OCI-LY7 (cell line): ENCODE measurements around the gene ROS1. TPM values are rescaled to one million over a fixed set of nuclear protein-coding genes. Genes with fewer than 3 reads are reported as not detected.

Source experiments
- BruUV-seq: library from RNA; stranded (reverse); fragments of 400-500 nt; replicated peaks from 2 replicates; lab custom pipeline; 2021; lab: Mats Ljungman, UMichigan
- CTCF ChIA-PET: fragments of 300-600 bp; sonication (Branson Sonifier 250); formaldehyde crosslinking; loops from one replicate; lab custom pipeline; 2022; ENCODE audit warnings: antibody characterized with exemption; ENCODE audit not compliant: unreplicated experiment; lab: Charles Lee
- POLR2A ChIA-PET: fragments of 300-600 bp; sonication (Branson Sonifier 250); formaldehyde crosslinking; loops from one replicate; lab custom pipeline; 2022; ENCODE audit warnings: antibody characterized with exemption; lab: Charles Lee
- DNase-seq: peaks from one replicate; pipeline ENCODE4 v3.0.0-alpha.2; 2015; ENCODE audit warnings: low spot score
- H2AFZ ChIP-seq: fragments of 200-600 bp; sonication (generic), shearing (Covaris generic); 2 replicates; pipeline ENCODE4 v1.6.1; 2014; ENCODE audit warnings: mild to moderate bottlenecking, antibody characterized with exemption, low read length, moderate library complexity
- H3K27ac ChIP-seq: fragments of 200-600 bp; sonication (generic); 2 replicates; pipeline ENCODE4 v1.5.1; 2014; ENCODE audit warnings: mixed run types, low read depth, mild to moderate bottlenecking, moderate library complexity, low read length, inconsistent platforms; ENCODE audit not compliant: poor library complexity, severe bottlenecking
- H3K36me3 ChIP-seq: fragments of 200-600 bp; sonication (generic); 2 replicates; pipeline ENCODE4 v1.6.1; 2014; ENCODE audit warnings: mild to moderate bottlenecking, antibody characterized with exemption, low read length, moderate library complexity, mixed read lengths; ENCODE audit not compliant: insufficient read depth
- H3K4me1 ChIP-seq: fragments of 200-600 bp; sonication (generic); 2 replicates; pipeline ENCODE4 v1.5.1; 2014; ENCODE audit warnings: mild to moderate bottlenecking, low read length; ENCODE audit not compliant: insufficient read depth, poor library complexity, severe bottlenecking
- H3K4me2 ChIP-seq: fragments of 200-600 bp; sonication (generic); 2 replicates; pipeline ENCODE4 v1.6.1; 2014; ENCODE audit warnings: mild to moderate bottlenecking, low read length
- H3K4me3 ChIP-seq: fragments of 200-600 bp; sonication (generic); 2 replicates; pipeline ENCODE4 v1.5.1; 2014; ENCODE audit warnings: mild to moderate bottlenecking, low read depth, low read length; ENCODE audit not compliant: poor library complexity, severe bottlenecking
- H3K79me2 ChIP-seq: fragments of 200-600 bp; sonication (generic); 2 replicates; pipeline ENCODE4 v1.6.1; 2016; ENCODE audit warnings: low read depth, mild to moderate bottlenecking, low read length, moderate library complexity, mixed read lengths; ENCODE audit not compliant: insufficient read depth
- H3K9me2 ChIP-seq: fragments of 200-600 bp; sonication (generic); 2 replicates; pipeline ENCODE4 v1.6.1; 2016; ENCODE audit warnings: mild to moderate bottlenecking, low read length, mixed read lengths; ENCODE audit not compliant: insufficient read depth
- H3K9me3 ChIP-seq: fragments of 200-600 bp; sonication (generic); 2 replicates; pipeline ENCODE4 v1.6.1; 2014; ENCODE audit warnings: mild to moderate bottlenecking, mixed run types, low read length, mixed read lengths
- H4K20me1 ChIP-seq: fragments of 200-600 bp; sonication (generic); 2 replicates; pipeline ENCODE4 v1.6.1; 2014; ENCODE audit warnings: mild to moderate bottlenecking, antibody characterized with exemption, low read length, moderate library complexity, mixed read lengths; ENCODE audit not compliant: insufficient read depth
- EZH2phosphoT487 ChIP-seq: fragments of 200-600 bp; sonication (generic); IDR thresholded peaks from 2 replicates; pipeline ENCODE4 v1.6.1; 2018; ENCODE audit warnings: low read depth, borderline replicate concordance, mild to moderate bottlenecking, mixed run types, antibody characterized with exemption, low read length, moderate library complexity, mixed read lengths
- intact Hi-C: fragments of 100-400 bp; cut with micrococcal nuclease; formaldehyde crosslinking; loops from one replicate; pipeline ENCODE4 v1.10.0; 2022; ENCODE audit not compliant: unreplicated experiment
- total RNA-seq, 2 experiments: library from RNA; depleted of rRNA in 1 of 2; stranded (reverse); fragments of >200 nt in 1 of 2; shearing (Covaris generic) in 1 of 2; gene quantifications; 2 replicates each; pipeline ENCODE4 v1.2.3, GENCODE V29; 2014 to 2022
- TF ChIP-seq, protein P1 (sequence below): fragments of 200-600 bp; sonication (generic); conservative IDR thresholded peaks from 2 replicates; pipeline ENCODE4 v1.5.1; 2014; ENCODE audit warnings: mild to moderate bottlenecking, antibody characterized with exemption, low read length, moderate library complexity, mixed read lengths

ROS1 gene
- total RNA-seq, 2 experiments from 2014 or later, result not detected

DNA sequence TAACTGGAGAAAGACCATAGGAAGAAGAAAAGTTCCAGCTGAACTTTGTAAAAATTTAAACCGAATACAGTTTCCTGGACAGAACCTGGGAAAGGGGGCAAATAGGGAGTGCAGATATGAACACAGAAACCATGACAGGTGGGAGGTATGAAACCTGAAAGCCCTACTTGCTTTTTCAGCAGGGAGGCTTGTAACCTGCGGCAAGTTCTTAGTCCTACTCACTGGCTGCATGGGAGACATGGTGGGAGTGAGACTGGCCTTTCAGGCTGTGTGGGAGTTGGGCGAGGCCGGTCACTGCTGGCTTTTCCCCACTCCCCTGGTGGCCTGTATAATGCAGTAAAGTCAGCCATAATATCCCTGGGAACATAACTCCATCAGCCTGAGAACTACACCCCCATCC lies 54.2 kb downstream of the ROS1 start:
- H3K79me2 ChIP-seq, result no peaks in the 10 kb centered on the region
- no peaks in the 10 kb centered on the region for H3K36me3 ChIP-seq
- H3K9me3 ChIP-seq, result no peaks in the 10 kb centered on the region
- intact Hi-C loops, result no loop called here
- no peak for DNase-seq
- CTCF ChIA-PET, result no interaction called here
- POLR2A ChIA-PET, result no interaction called here
- H3K4me1 ChIP-seq, result no peaks in the 10 kb centered on the region
- H4K20me1 ChIP-seq, result no peaks in the 10 kb centered on the region
- no peak for TF ChIP-seq EZH2phosphoT487
- TF ChIP-seq, protein P1, sequence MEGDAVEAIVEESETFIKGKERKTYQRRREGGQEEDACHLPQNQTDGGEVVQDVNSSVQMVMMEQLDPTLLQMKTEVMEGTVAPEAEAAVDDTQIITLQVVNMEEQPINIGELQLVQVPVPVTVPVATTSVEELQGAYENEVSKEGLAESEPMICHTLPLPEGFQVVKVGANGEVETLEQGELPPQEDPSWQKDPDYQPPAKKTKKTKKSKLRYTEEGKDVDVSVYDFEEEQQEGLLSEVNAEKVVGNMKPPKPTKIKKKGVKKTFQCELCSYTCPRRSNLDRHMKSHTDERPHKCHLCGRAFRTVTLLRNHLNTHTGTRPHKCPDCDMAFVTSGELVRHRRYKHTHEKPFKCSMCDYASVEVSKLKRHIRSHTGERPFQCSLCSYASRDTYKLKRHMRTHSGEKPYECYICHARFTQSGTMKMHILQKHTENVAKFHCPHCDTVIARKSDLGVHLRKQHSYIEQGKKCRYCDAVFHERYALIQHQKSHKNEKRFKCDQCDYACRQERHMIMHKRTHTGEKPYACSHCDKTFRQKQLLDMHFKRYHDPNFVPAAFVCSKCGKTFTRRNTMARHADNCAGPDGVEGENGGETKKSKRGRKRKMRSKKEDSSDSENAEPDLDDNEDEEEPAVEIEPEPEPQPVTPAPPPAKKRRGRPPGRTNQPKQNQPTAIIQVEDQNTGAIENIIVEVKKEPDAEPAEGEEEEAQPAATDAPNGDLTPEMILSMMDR, result no peak
- no peak overlapping the region for H3K4me3 ChIP-seq
- H3K27ac ChIP-seq, result no peak overlapping the region
- H3K9me2 ChIP-seq, result no peaks in the 10 kb centered on the region
- no peak overlapping the region for H3K4me2 ChIP-seq
- H2AFZ ChIP-seq, result no peak overlapping the region
- no TSS peak for BruUV-seq

DNA sequence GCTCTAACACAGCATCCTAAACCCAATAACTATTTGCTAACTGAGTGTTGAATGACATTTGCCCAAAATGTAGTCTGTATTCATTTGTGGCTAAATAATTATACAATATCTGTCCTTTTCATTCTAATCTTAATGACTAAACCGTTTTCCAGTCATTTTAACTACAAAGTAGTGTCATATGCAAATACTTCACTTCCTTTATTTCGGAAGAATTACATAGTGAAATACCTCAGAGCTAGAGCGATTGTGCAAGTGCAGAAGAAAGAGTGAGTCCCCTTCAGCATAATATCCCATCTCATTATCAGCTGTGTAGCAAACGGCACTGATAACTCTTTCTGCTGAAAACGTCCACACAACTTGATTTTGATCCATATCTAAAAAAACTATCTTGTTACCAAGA lies 66.2 kb downstream of the ROS1 start:
- H3K4me3 ChIP-seq, result no peak overlapping the region
- H2AFZ ChIP-seq, result no peak overlapping the region
- H3K4me2 ChIP-seq, result no peak overlapping the region
- TF ChIP-seq EZH2phosphoT487, result no peak
- no peaks in the 10 kb centered on the region for H4K20me1 ChIP-seq
- no peaks in the 10 kb centered on the region for H3K36me3 ChIP-seq
- intact Hi-C loops, result no loop called here
- no peak overlapping the region for H3K27ac ChIP-seq
- ChIA-PET POLR2A (interaction anchor here (0.6 kb wide), 1 partner anchor 135 kb away, joined by 5 read pairs; no protein-coding TSS in a partner anchor), CTCF (no interaction called here)
- BruUV-seq, result no TSS peak
- no peak for DNase-seq
- H3K4me1 ChIP-seq, result no peaks in the 10 kb centered on the region
- H3K9me3 ChIP-seq, result no peaks in the 10 kb centered on the region
- no peaks in the 10 kb centered on the region for H3K79me2 ChIP-seq
- no peaks in the 10 kb centered on the region for H3K9me2 ChIP-seq

DNA sequence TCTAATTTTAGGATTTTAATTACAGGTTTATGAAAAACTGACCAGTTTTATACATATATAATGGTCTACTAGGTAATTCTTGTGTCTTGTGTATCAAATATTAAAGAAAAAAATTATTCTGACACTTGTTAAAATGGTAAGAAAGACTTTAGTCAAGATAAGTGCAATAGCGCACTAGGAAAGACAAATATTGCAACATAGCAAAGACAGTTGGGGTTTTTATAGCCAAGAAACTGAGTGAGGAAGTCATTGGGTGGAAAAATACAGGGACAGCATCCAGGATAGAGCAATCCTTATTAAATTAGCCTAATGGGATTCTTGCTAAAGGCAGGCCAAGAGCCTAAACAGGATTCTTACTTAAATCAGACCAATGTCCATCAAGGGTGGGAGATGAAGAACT lies 71.1 kb downstream of the ROS1 start:
- CTCF ChIA-PET, result no interaction called here
- no peak for DNase-seq
- Histone ChIP-seq H4K20me1 (no peaks in the 10 kb centered on the region), H3K79me2 (no peaks in the 10 kb centered on the region), H3K4me2 (no peak overlapping the region), H3K4me3 (no peak overlapping the region), H3K9me3 (no peaks in the 10 kb centered on the region), H3K36me3 (no peaks in the 10 kb centered on the region), H3K9me2 (no peaks in the 10 kb centered on the region), H3K27ac (no peak overlapping the region), H3K4me1 (no peaks in the 10 kb centered on the region), H2AFZ (no peak overlapping the region)
- no TSS peak for BruUV-seq
- intact Hi-C loops, result loop anchor here (5.0 kb wide), 1 partner anchor 203 kb away; no protein-coding TSS in a partner anchor
- POLR2A ChIA-PET, result no interaction called here
- TF ChIP-seq EZH2phosphoT487, result no peak
- TF ChIP-seq, protein P1, result no peak
